22Rv1 (cell line): ENCODE data around the gene PSD4.

Source experiments
- H3K27ac ChIP-seq: fragments of 450-650 bp; 2 replicates; pipeline ENCODE4 v1.5.1; 2017
- ZFX ChIP-seq: fragments of 450-650 bp; IDR thresholded peaks from 2 replicates; pipeline ENCODE4 v1.6.1; 2017; ENCODE audit warnings: antibody characterized with exemption, borderline replicate concordance
- TF ChIP-seq, protein P1 (sequence below): fragments of 450-650 bp; IDR thresholded peaks from 2 replicates; pipeline ENCODE4 v1.5.1; 2017; ENCODE audit warnings: mild to moderate bottlenecking

The PSD4 gene

DNA sequence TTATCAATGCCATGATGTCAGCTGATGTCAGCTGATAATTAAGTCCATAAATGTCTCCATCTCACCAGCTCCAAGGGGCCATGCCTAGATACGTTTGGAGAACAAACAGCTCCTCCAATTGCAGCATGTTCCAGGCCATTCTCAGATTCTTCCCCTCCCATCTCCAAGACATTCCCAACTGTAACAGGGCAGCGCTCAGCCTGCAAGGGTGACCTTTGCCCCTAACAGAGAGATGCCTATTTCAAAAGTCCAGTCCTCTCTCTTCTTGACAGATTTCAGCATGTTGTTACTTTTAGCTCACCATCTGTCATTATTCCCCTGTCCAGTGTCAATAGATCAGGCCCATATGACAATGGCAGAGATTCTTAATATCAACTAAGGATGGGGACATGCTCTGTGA lies 9.9 kb downstream of the PSD4 start:
- TF ChIP-seq ZFX, result no peak
- TF ChIP-seq, protein P1, sequence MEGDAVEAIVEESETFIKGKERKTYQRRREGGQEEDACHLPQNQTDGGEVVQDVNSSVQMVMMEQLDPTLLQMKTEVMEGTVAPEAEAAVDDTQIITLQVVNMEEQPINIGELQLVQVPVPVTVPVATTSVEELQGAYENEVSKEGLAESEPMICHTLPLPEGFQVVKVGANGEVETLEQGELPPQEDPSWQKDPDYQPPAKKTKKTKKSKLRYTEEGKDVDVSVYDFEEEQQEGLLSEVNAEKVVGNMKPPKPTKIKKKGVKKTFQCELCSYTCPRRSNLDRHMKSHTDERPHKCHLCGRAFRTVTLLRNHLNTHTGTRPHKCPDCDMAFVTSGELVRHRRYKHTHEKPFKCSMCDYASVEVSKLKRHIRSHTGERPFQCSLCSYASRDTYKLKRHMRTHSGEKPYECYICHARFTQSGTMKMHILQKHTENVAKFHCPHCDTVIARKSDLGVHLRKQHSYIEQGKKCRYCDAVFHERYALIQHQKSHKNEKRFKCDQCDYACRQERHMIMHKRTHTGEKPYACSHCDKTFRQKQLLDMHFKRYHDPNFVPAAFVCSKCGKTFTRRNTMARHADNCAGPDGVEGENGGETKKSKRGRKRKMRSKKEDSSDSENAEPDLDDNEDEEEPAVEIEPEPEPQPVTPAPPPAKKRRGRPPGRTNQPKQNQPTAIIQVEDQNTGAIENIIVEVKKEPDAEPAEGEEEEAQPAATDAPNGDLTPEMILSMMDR, result no peak
- no peak overlapping the region for H3K27ac ChIP-seq

- no peak for TF ChIP-seq ZFX
- TF ChIP-seq, protein P1, result no peak
- no peak overlapping the region for H3K27ac ChIP-seq
Measured at GRCh38 chr2:113184531-113185230, 10.9 kb downstream of the PSD4 start.

GRCh38 chr2:113185664-113186432 lies 12.1 kb downstream of the PSD4 start:
- H3K27ac ChIP-seq, result no peak overlapping the region; the same call in 1 of the 2 replicates
- TF ChIP-seq, protein P1, result no peak
- no peak for TF ChIP-seq ZFX

DNA sequence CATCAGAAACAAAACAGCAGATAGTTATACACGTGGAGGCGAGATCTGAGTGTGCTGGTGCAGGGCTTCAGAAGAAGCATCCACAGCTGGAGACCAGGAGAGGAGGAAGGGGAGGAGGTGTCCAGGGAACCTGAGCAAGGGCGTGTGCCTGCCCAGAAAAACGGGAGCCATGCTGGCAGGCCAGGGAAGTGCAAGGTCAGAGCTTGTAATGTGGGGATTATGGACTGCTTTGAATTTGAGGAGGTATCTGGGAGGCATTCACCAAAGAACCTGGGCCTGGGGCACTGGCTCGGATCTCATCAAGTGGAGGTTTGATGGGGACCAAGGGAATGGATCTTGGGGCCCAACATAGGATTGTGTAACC lies 12.6 kb downstream of the PSD4 start:
- H3K27ac ChIP-seq, result no peak overlapping the region
- no peak for TF ChIP-seq ZFX

DNA sequence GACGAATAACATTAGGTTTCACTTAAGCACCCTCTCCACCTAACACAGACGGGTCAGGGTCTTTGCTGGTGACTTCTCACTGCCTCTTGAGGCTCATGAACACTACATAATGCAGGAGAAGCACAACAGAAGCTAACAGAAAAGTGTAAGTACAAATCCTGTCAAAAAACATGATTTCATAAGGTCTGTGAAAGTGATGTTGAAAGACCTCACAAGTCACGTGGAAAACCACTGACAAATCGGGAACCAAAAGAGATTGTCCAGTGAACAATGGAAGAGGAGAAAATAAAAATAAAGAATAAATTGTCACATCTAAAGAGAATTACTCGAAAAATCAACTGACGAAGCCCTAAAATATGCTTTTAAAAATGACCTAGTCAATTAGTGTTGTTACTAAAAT lies 14.0 kb downstream of the PSD4 start:
- H3K27ac ChIP-seq, result no peak overlapping the region
- TF ChIP-seq, protein P1, result no peak
- TF ChIP-seq ZFX, result no peak

GRCh38 chr2:113190871-113191270 lies 17.1 kb downstream of the PSD4 start:
- no peak overlapping the region for H3K27ac ChIP-seq
- no peak for TF ChIP-seq ZFX
- TF ChIP-seq, protein P1, result no peak

GRCh38 chr2:113192459-113193100 lies 18.8 kb downstream of the PSD4 start:
- TF ChIP-seq, protein P1, result peak; percentile 30
- no peak for TF ChIP-seq ZFX
- H3K27ac ChIP-seq, result no peak overlapping the region
